Endometrial microvascular endothelial cells (primary cell): ENCODE data around the gene C16orf46. TPM values are rescaled to one million over a fixed set of nuclear protein-coding genes. Genes with fewer than 3 reads are reported as not detected.
"Not testable (repeated sequence)": the region's sequence is repeated elsewhere in the genome, so short reads cannot be mapped to it uniquely, and the experiment has no call there.

Experiments used
- in situ Hi-C: cut with HindIII; loops from 2 replicates; pipeline ENCODE4 v1.10.0; 2017; ENCODE audit warnings: low sequenced_read_pairs, low pct_unique_long_range_greater_than_20kb; ENCODE audit errors: inconsistent ontology term
- total RNA-seq: library from RNA; depleted of rRNA; stranded (reverse); fragments of >200 nt; gene quantifications from one replicate; pipeline ENCODE4 v1.2.3, GENCODE V29; 2015; ENCODE audit errors: inconsistent ontology term

C16orf46 gene, protein sequence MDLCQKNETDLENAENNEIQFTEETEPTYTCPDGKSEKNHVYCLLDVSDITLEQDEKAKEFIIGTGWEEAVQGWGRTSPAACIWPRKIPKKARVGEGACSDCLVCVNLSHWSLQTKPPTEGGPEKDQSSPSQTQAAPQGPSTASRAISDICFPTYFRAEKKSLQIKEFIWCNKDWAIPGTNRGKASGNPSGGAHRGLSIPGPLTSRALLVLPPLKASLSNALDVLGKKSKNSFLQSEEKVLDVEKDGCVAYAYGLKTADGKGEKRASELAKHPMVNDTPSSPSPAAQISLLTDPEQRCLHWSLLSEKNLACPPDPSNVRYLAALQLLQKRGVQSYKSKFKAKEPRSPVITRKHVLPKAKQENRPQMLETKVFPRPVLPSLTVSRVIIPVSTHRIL
- total RNA-seq = 0.37 TPM

DNA sequence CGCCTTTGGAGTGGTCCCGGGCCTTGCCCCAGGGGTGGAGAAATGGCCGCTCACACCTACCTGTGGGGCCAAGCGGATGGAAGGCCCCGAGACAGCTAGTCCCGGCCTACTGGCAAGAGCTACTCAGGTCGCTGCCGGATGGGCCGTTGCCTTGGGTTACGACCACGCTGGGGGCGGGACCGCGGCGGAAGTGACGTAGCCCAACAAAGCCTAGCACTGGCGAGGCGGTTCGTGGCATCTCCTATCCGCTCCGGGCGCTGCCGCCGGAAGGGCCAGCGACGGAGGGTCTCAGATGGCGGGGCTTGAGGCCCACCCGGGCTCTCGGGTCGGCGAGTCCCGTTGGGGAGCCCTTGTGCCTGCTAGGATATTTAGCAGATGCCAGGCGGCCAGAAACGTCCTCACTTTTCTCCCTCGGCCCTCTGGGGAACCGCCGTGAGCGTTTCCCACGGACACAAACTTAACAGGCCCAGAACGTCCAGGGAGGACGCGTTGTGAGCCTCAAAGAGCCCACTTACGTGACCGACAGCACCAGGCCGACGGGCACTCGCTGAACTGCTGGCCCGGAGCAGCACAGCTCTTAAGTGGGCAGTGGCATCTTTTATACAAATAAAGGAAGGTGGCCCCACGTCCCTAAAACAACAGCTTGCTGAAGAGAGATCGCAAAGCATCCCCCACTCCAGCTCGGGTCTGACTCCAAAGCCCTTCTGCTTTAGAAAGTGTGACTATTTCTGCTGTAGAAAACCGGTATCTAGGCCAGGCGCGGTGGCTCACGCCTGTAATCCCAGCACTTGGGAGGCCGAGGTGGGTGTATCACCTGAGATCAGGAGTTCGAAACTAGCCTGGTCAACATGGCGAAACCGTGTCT lies at the start of gene C16orf46:
Gene C16orf46, minus strand, starts transcription at position 163 of the 865 bp plus-strand sequence. CDS start 13,283 bp downstream, outside the sequence.
- in situ Hi-C loops = no loop called here

DNA sequence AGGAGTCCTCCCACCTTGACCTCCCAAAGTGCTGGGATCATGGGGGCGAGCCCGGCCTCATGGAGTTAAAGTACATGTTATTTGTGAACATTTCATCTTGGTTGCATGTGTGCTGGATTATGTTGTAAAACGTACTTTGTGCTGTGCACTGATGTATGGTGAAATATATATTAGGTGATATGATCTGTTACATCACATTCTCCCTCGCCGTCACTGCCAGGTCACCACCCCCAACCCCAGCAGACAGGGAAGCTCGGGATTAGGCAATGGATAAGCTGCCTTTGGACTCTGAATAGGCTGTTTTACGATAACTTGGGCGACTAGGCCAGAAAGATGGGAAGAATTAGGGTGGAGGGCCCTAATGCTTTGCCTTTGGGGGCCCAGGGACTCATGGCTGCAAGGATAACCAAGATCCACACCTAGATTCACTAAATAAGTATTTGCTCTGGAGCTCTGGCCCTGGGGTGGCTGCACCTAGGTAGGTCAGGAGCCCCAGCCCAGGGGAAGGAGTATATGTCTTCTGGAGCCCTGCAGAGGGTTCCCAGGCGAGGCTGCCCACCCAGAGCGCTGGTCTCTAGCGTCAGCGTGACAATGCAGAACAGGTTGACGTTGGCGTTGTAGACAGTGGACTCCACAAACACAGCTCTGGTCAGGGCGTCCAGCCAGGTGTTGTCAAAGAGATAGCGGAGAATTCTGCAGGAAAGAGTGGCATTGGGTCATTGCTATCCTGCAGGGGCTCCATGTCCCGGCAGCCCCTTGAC lies 46.2 kb upstream of the C16orf46 start:
- in situ Hi-C loops = no loop called here

DNA sequence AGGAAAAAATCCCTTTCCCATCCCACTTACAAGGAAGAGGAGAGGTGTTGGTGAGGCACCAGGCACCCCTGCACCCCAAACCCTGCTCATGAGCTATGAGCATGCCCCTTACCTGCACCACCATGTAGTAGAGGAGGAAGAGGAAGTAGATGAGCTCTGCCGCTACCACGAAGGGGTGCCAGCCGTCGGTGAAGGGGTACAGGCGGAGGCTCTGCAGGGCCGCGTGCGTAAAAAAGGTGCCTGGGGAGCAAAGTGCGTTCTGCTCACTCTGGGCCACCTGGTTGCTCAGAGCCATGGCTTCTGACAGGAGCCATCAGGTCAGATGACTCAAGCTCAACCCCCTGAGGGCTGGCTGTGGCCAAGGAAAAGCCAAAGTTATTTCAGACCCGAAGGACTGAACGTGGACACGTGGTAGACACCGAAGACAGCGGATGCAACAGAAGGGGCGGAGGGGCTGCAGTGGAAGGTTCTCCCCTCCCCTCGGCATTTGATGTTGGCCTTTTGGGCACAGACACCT lies 44.5 kb upstream of the C16orf46 start:
- in situ Hi-C loops = no loop called here

GRCh38 chr16:81117436-81117835 lies 40.4 kb upstream of the C16orf46 start:
- in situ Hi-C loops = no loop called here

- in situ Hi-C loops = no loop called here
Measured at GRCh38 chr16:81116285-81116684, 39.2 kb upstream of the C16orf46 start.

DNA sequence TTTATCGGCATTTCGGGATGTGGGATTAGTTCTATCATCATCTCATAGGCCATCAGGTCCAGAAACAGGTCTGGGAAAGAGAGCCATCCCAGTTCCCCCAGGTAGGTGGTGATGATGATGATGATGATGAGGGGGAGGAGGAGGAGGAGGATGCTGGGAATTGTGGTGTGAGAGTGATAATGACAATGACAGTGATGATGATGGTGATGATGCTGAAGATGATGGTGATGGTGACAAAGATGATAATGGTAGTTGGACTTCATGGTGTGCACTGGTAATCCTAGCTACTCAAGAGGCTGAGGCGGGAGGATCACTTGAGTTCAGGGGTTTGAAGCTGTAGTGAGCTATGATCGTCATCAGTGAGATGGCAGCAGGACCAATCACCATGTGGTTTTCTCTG lies 35.4 kb upstream of the C16orf46 start:
- in situ Hi-C loops = no loop called here

DNA sequence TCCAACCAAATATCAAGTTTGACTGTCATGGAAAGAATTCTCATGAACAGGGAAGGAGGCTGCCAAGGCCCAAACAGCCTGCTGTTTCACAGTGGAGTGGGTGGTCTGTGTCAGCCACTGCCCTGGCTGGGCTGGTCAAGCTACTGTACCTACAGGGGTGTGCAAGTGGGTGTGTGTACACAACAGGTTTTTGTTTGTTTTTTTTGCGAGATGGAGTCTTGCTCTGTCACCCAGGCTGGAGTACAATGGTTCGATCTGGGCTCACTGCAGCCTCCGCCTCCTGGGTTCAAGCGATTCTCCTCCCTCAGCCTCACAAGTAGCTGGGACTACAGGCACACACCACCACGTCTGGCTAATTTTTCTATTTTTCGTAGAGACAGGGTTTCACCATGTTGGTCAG lies 32.2 kb upstream of the C16orf46 start:
- in situ Hi-C loops = not testable (repeated sequence)

DNA sequence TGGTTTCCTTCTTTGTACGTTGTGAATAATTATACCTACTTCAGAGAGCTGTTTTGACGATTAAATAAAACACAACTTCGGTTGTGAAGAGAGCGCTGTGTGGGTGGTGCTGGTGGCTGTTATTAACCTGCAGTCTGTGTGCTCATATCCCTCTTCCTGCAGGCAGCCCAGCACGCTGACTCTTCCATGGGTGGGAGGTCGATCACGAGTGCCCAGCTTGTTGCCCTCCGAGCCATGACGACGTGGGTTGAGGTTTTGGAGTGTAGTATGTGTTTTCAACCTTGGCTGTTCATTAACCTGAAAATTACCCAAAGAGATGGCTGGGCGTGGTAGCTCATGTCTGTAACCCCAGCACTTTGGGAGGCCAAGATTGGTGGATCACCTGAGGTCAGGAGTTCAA lies 30.5 kb upstream of the C16orf46 start:
- in situ Hi-C loops = no loop called here

DNA sequence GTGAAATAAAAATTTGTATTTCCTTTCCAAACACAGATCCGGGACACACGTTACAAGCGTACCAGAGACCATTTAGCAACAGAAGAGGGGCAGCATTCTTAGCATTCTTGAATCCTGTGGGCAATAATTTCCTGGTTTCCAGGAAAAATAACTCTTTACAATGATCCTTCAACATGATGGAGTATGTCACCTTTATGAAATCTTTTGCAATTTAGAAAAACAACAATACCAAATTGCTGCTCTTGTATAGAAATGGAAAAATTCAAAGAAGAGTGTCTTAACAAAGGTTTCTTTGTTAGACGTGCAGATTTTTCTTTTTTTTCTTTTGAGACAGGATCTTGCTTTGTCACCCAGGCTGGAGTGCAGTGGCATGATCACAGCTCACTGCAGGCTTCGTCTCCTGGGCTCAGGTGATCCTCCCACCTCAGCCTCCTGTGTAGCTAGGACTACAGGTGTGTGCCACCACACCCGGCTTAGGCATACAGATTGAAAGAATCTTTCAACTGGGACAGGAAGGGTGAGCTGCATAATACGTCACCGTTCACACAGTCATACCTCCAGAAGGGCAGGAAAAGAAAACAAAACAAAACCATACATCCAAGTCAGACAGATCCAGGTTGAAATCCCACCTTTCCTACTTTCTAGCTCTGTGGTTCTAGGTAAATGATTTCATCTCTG lies 29.9 kb upstream of the C16orf46 start:
- in situ Hi-C loops = no loop called here

- in situ Hi-C loops = no loop called here
Measured at GRCh38 chr16:81105946-81106345, 28.9 kb upstream of the C16orf46 start.

- in situ Hi-C loops = no loop called here
Measured at GRCh38 chr16:81101702-81102101, 24.7 kb upstream of the C16orf46 start.

DNA sequence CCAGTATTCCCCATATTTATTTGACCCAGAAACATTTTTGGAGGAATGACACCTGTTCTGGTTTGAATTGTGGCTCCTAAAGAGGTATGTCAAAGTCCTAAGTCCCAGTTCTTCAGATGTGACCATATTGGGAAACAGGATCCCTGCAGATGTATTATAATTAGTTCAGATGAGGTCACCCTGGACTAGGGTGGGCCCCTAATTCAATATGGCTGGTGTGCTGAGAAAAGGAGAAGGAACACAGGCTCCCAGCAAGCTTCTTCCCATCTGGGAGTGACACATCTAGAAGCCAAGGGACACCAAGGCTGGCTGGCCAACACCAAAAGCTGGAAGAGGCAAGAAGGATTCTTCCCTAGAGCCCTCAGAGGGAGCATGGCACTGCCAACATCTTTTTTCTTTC lies 22.9 kb upstream of the C16orf46 start:
- in situ Hi-C loops = no loop called here

DNA sequence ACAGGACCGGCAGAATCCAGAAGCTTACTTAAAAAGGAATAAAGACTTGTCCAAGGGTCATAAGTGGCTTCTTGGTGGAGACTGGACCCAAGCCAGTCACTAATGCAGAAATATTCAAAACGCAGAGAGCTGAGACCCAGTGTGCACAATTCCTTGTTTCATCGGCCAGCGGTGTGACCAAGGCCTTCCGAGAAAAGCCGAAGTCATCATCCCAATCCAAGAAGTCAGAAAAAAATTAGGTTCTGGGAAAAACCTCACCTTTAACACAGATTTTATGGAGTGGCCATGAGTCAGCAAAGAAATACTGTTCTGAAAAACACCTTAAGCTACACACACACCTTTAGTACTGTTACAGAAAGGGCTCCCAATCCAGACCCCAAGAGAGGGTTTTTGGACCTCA lies 20.2 kb upstream of the C16orf46 start:
- in situ Hi-C loops = no loop called here

DNA sequence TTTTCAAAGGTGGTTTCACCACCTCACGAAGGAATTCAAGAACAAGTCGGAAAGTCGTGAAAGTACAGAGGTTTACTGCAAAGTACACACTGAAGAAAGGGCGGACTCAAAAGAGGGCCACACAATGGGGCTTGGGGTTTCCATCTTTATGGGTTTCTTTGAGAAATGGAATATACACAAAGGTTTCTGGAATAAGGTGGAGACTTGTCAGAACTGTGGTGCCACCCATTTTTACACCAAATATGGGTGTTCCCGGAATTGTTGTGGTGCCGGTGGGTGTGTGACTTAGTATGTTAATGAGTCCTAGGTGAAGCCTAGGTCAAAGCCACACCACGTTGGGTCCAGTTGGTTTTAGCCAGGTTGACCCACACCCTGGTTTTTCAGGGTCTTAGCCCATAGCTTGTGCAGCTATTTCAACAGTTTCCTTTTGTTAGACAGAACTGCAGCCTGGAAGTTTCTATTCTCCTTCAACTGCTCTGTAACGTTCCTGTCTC lies 19.7 kb upstream of the C16orf46 start:
- in situ Hi-C loops = no loop called here

- in situ Hi-C loops = no loop called here
Measured at GRCh38 chr16:81095953-81096714, 19.1 kb upstream of the C16orf46 start, which contains the start of gene GCSH. Gene GCSH, minus strand, starts transcription at chr16:81096395. Its CDS starts 117 bp downstream, at chr16:81096278.

GRCh38 chr16:81095653-81095952 lies 18.6 kb upstream of the C16orf46 start:
- in situ Hi-C loops = no loop called here

DNA sequence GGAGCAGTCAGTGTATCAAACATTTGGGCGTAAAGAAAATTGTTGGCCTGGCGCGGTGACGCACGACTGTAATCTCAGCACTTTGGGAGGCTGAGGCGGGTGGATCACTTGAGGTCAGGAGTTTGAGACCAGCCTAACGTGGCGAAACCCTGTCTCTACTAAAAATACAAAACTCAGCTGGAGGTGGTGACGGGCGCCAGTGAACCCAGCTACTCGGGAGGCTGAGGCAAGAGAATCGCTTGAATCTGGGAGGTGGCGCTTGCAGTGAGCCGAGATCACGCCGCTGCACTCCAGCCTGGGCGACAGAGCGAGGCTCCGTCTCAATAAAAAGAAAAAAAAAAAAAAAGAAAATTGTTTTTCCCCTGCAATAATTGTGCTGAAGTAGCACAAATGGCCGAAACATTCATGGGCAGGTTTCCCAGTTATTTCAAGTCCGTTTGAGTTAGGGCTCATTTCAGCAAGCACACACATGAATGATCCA lies 17.8 kb upstream of the C16orf46 start:
- in situ Hi-C loops = no loop called here

GRCh38 chr16:81088836-81089235 lies 11.8 kb upstream of the C16orf46 start:
- in situ Hi-C loops = no loop called here
